ENCODE data around the gene RASGRF1.

DNA sequence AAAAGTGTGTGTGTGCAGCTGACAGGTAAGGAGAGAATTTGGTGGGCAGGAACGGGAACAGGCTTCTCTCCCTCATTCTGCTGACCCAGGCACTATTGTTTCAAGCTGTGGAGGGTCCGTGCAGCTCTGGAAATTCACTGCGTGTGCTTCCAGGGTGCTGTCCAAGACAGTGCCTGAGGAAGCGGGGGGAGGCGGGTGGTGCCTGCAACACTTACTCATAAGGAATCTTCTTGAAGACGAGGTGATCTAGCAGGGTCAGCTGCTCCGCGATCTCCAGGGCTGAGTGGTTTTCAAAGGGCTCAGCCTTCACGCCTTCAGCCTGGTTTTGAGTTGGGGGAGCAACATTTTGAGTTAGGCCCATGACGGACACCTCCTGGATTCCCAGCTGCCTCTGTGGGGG, 99.1 kb downstream of the RASGRF1 start:
- TF ChIP-seq REST (IDR thresholded peaks at IDR 0.05; ENCODE audit: borderline replicate concordance) (no peak), RAD21 (conservative IDR thresholded peaks at IDR 0.05) (no peak), POLR2AphosphoS5 (IDR thresholded peaks at IDR 0.05) (no peak)

All from neural cell (in vitro differentiated cells).